HUES64 (cell line): Measurements from ENCODE around the gene C1orf210.

Experiments
- H3K27ac ChIP-seq: 2 replicates; pipeline ENCODE4 v1.7.0; 2013; ENCODE audit warnings: low read depth, low read length, inconsistent platforms
- H3K27me3 ChIP-seq: 2 replicates; pipeline ENCODE4 v1.6.1; 2013; ENCODE audit warnings: mild to moderate bottlenecking, low read length; ENCODE audit not compliant: insufficient read depth
- H3K36me3 ChIP-seq: 2 replicates; pipeline ENCODE4 v1.6.1; 2013; ENCODE audit warnings: mild to moderate bottlenecking, low read length; ENCODE audit not compliant: insufficient read depth
- H3K4me1 ChIP-seq: 2 replicates; pipeline ENCODE4 v1.6.1; 2013; ENCODE audit warnings: mild to moderate bottlenecking, low read length, moderate library complexity; ENCODE audit not compliant: insufficient read depth
- H3K4me3 ChIP-seq: 2 replicates; pipeline ENCODE4 v1.5.1; 2013; ENCODE audit warnings: mild to moderate bottlenecking, low read length, moderate library complexity
- H3K9ac ChIP-seq: 2 replicates; pipeline ENCODE4 v1.6.1; 2013; ENCODE audit warnings: mild to moderate bottlenecking, low read depth, low read length
- H3K9me3 ChIP-seq: 2 replicates; pipeline ENCODE4 v1.6.1; 2013; ENCODE audit warnings: low read depth, low read length; ENCODE audit not compliant: insufficient read depth
- WGBS: fragments of 150-250, 120-280 bp; methylation state at CpG from one replicate; pipeline ENCODE4 v1.1.7; 2013; ENCODE audit warnings: missing lambda C conversion rate; 5-methylcytosine and 5-hydroxymethylcytosine counted together

The C1orf210 gene

DNA sequence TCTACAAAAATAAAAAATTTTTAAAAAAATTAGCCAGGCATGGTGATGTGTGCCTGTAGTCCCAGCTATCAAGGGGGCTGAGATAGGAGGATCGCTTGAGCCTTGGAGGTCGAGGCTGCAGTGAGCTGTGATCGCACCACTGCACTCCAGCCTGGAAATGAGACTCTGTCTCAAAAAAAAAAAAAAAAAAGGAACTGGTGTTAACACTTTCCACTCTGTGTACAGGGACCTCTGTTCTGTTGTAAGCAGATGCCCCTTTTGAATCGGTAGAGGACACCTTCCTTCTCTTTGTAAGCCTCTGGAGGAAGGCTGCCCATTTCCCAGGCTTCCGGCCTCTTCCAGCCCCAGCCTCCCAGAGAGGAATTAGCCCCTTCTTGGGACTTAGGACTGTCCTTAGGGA lies 7.3 kb upstream of the C1orf210 start:
- H3K9me3 ChIP-seq = no peaks in the 10 kb centered on the region
- 96% methylated on average over 5 of the region's 5 CpGs for WGBS
- no peak overlapping the region for H3K9ac ChIP-seq
- H3K27me3 ChIP-seq = no peaks in the 10 kb centered on the region
- peaks cover 32% of the 10 kb centered on the region for H3K4me1 ChIP-seq
- no peak overlapping the region for H3K4me3 ChIP-seq
- H3K36me3 ChIP-seq = no peaks in the 10 kb centered on the region
- no peak overlapping the region for H3K27ac ChIP-seq

DNA sequence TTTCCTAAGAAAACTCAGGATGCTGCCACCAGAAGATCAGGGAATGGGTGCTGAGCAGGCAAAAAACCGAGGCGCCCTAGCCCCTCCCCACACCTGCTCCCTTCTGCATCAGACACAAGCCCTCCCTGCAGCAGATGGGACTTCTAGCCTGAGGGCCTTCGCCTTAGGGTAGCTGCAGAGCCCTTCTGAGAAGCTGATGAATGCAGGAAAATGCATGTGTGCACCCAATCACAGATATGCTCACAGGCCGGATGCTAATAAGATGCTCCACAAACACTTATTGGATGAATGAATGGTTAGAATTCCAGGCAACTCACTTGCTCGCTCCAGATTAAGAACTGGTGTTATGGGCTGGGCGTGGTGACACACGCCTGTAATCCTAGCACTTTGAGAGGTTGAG lies 6.8 kb upstream of the C1orf210 start:
- peaks cover 31% of the 10 kb centered on the region for H3K4me1 ChIP-seq
- H3K27me3 ChIP-seq = no peaks in the 10 kb centered on the region
- 92% methylated on average over 7 of the region's 7 CpGs for WGBS
- no peaks in the 10 kb centered on the region for H3K9me3 ChIP-seq
- no peak overlapping the region for H3K27ac ChIP-seq
- H3K9ac ChIP-seq = no peak overlapping the region
- H3K4me3 ChIP-seq = no peak overlapping the region
- H3K36me3 ChIP-seq = no peaks in the 10 kb centered on the region

DNA sequence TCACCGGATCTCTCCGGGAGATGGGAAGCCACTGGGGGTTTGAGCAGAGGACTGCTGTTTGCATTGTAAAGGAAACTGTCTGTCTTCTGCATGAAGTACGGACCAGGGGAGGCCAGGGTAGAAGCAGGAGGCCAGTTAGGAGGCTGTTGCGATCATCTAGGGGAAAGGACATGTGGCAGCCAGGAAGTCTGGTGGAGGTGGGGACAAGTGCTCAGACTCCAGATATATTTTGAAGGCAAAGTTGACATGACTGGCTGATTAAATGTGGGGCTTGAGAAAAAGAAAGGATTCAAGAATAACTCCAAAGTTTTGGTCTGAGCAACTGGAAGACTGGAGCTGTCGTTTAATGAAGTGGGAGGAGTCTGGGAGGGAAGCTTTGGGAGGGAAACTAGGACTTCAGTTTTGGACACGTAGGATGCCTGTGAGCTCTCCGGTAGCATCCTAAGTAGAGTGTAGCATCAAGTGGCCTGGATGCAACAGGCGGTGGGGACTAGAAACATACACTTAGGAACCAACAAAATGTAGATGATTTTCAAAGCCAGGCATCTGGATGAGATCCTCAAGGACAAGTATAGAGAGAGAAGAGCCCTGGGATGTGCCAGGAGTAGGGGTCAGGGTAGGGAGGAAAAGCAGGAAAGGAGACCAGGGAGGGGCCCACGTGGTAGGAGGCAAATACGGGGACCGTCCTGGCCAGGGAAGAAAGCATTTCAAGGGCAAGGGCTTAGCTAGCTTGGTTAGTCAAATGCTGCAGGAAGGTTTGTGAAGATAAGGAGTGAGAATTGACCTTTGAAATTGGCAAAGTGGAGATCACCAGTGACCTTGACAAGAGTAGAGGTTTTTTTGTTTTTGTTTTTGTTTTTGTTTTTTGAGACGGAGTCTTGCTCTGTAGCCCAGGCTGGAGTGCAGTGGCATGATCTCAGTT lies 3.7 kb upstream of the C1orf210 start:
- no peaks in the 10 kb centered on the region for H3K9me3 ChIP-seq
- 88% methylated on average over 12 of the region's 12 CpGs for WGBS
- H3K4me3 ChIP-seq = no peak overlapping the region
- H3K36me3 ChIP-seq = no peaks in the 10 kb centered on the region
- no peak overlapping the region for H3K9ac ChIP-seq
- no peak overlapping the region for H3K27ac ChIP-seq
- no peaks in the 10 kb centered on the region for H3K27me3 ChIP-seq
- peaks cover 13% of the 10 kb centered on the region for H3K4me1 ChIP-seq

DNA sequence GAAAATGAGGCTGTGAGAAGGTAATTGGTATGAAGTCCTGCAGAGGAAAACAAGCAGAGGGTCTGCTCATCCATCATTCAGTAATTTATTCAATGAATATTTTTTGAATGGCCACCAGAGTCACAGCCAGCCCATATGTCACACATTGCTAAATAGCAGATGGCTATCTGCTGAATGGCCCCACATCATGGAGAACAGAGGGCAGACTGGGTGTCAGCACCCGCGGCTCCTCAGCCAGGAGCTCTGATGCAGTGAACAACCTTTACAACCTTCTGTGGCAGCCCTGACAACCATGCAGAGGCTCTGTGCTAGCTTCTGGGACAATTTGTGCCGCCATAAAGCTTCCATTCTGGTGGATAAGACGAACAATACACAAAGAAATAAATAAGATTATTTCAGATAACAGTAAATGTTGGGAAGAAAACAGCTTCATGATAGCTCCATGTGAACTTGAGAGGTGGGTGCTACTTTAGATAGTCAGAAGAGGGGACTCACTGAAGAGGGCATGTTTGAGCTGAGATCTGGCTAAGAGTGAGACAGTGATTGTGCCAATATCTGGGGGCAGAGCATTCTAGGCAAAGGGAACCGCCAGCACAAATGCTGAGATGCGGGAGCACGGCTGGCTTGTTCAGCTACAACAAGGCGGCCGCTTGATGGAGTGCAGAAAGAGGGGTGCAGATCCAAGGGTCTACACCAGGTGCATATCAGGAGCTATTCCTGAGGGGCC lies 2.8 kb upstream of the C1orf210 start:
- H3K4me1 ChIP-seq = peaks cover 11% of the 10 kb centered on the region
- WGBS = 90% methylated on average over 8 of the region's 9 CpGs
- no peaks in the 10 kb centered on the region for H3K36me3 ChIP-seq
- no peak overlapping the region for H3K4me3 ChIP-seq
- H3K9me3 ChIP-seq = no peaks in the 10 kb centered on the region
- no peaks in the 10 kb centered on the region for H3K27me3 ChIP-seq
- no peak overlapping the region for H3K27ac ChIP-seq
- H3K9ac ChIP-seq = no peak overlapping the region

DNA sequence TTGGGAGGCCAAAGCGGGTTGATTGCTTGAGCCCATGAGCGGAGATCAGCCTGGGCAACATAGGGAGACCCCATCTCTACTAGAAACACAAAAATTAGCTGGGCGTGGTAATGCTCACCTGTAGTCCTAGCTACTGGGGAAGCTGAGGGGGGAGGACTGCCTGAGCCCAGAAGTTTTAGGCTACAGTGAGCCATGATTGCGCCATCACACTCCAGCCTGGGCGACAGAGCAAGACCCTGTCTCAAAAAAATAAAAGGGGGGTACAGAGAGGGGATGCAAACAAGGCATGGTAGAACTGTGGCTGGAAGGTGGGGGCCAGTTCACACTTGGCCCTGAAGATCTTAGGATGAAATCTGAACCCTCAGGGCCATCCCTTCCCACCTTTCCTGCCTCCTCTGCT lies 1.2 kb upstream of the C1orf210 start:
- Histone ChIP-seq H3K4me3 (no peak overlapping the region), H3K4me1 (peaks cover 11% of the 10 kb centered on the region), H3K27me3 (no peaks in the 10 kb centered on the region), H3K36me3 (no peaks in the 10 kb centered on the region), H3K9me3 (no peaks in the 10 kb centered on the region), H3K9ac (no peak overlapping the region), H3K27ac (no peak overlapping the region)
- WGBS = 98% methylated on average over 5 of the region's 5 CpGs

DNA sequence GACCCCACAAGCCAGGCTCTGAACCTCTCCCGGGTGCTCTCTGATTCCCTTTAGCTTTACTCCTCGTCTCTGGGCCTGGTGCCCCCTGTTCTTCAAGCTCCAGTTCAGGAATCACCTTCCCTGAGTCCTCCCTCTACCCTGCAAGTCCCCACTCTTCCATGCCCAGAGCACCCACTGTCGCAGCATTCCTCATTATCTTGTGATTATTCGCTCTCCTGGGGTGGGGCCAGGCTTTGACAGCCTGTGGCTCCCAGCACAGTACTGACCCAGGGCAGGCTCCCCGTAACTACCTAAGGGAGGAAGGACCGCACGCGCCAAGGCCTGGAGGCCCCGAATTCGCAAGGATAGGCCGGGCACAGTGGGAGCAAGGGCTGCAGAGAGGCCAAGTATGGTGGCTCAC lies 734 bp upstream of the C1orf210 start:
- H3K4me3 ChIP-seq = peak overlapping the region; percentile 54; the same call in 1 of the 2 replicates
- 92% methylated on average over 11 of the region's 11 CpGs for WGBS
- H3K27me3 ChIP-seq = no peaks in the 10 kb centered on the region
- H3K4me1 ChIP-seq = peaks cover 11% of the 10 kb centered on the region
- H3K27ac ChIP-seq = no peak overlapping the region
- H3K9me3 ChIP-seq = no peaks in the 10 kb centered on the region
- no peaks in the 10 kb centered on the region for H3K36me3 ChIP-seq
- peak overlapping the region; percentile 2; the same call in 1 of the 2 replicates for H3K9ac ChIP-seq

DNA sequence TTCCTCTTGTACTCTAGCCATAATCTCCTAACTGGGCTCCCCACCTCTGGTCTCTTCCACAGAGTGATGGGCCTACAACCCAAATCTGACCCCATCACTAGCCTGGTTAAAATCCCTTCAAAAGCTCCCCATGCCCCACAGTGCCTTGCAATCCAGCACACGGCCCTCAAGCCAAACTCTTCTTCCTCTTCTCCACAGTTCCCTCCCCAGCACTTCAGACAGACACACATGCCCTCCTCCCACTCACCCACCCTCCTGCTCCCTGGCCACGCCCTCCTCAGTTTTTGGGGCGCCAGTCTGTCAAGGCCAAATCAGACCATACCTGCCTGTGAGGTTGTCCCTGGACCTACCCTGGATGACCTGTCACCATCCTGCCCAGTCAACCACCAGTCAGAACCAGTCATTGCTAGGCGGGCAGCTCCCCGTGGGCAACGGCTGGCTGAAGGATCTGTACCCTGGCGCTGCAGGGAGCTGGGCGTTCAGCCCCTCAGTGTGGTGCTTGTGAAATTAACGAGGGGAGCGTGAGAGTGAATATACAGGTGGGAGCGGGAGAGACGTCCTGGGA lies 753 bp downstream of the C1orf210 start:
- H3K9ac ChIP-seq = no peak overlapping the region
- no peak overlapping the region for H3K27ac ChIP-seq
- peak overlapping the region; percentile 54 for H3K4me3 ChIP-seq
- H3K9me3 ChIP-seq = no peaks in the 10 kb centered on the region
- H3K36me3 ChIP-seq = no peaks in the 10 kb centered on the region
- no peaks in the 10 kb centered on the region for H3K27me3 ChIP-seq
- H3K4me1 ChIP-seq = peaks cover 11% of the 10 kb centered on the region
- 84% methylated on average over 12 of the region's 12 CpGs for WGBS

DNA sequence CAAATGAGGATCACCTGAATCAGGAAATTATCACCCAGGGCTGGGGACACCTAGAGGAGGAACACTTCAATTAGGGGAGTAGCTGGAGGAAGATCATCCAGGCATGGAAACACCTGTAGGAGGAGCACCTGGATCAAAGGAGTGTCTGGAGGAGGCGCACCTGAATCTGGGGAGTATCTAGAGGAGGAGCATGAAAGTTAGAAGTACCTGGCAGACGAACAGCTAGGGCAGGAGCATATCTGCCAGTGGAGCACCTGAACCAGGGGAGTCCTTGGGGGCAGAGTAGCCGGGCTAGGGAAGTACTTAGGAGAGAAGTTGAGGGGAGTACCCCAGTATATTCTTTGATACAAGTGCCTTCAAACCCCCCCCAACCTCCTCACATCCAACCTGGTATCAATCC lies 1.3 kb downstream of the C1orf210 start:
- H3K4me3 ChIP-seq = no peak overlapping the region
- peaks cover 11% of the 10 kb centered on the region for H3K4me1 ChIP-seq
- no peak overlapping the region for H3K27ac ChIP-seq
- H3K9me3 ChIP-seq = no peaks in the 10 kb centered on the region
- no peak overlapping the region for H3K9ac ChIP-seq
- 93% methylated on average over 3 of the region's 3 CpGs for WGBS
- no peaks in the 10 kb centered on the region for H3K27me3 ChIP-seq
- no peaks in the 10 kb centered on the region for H3K36me3 ChIP-seq

DNA sequence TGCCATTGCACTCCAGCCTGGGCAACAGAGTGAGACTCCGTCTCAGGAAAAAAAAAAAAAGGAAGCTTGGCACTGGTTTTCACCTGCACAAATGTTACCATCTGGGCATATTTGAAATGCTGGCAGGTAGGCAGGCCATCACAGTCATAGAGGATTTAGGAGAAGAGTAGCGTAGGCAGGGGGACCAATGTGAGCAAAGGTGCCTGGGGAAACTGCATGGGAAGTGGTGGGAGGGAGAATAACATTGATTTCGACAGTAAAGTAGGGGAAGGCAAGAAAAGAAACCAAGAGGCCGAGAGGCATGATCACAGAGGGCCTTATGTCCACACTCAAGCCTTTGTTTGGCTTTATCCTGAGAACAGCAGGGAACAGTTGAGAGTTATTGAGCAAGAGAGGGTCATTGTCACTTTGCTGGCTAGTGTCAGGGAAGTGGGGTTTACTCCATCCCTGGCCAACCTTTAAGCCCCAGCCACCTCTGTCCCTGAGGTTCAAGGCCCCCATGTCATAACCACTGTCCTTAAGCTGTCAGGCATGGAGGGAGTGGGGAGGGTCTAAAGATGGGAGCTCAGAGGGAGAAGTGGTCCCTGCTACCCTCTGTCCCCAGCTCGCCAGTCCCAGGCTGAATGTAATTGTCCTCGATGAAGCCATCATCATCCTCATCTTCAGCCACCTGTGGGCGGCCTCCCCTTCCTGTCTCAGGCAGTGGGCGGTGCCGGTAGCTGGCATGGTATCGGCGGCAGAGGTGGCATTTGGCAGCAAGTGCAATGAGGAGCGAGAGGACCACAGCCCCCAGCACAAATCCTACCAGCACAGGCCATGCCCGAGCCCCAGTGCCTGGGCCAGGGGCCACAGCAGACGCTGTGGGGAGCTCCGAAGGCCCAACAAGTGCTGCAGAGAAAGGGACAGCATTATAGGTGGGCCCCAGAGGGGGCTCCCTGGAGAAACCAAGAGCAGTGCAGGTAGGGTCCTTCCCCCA lies 2.9 kb downstream of the C1orf210 start:
- no peak overlapping the region for H3K27ac ChIP-seq
- H3K4me1 ChIP-seq = peaks cover 11% of the 10 kb centered on the region
- no peaks in the 10 kb centered on the region for H3K36me3 ChIP-seq
- H3K4me3 ChIP-seq = no peak overlapping the region
- 87% methylated on average over 15 of the region's 15 CpGs for WGBS
- no peaks in the 10 kb centered on the region for H3K27me3 ChIP-seq
- H3K9ac ChIP-seq = no peak overlapping the region
- no peaks in the 10 kb centered on the region for H3K9me3 ChIP-seq

DNA sequence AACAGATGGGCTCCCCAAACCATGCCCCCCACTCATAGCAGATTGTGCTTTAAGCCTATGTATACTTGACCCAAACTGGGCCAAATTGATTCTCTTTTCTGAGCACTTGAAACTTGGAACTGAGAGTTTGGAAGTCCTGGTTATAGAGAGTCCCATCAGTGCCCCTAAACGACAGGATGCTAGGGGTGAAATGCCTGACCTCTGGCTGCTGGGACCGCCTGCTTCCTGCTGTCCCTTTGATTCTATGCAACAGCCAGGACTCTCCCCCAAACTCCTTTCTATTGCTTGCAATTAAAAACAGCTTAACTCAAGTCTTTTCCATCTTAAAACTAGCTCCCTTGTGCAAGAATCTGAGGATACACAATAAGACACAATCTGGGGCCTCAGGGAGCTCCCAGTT lies 4.7 kb downstream of the C1orf210 start:
- Histone ChIP-seq H3K27me3 (no peaks in the 10 kb centered on the region), H3K4me3 (no peak overlapping the region), H3K9ac (no peak overlapping the region), H3K36me3 (no peaks in the 10 kb centered on the region), H3K9me3 (no peaks in the 10 kb centered on the region), H3K4me1 (peaks cover 6% of the 10 kb centered on the region), H3K27ac (no peak overlapping the region)
- 67% methylated on average over 2 of the region's 2 CpGs for WGBS
